Neural progenitor cell (in vitro differentiated cells): ENCODE results near the gene MYO1E. TPM values are rescaled to one million over a fixed set of nuclear protein-coding genes. Genes with fewer than 3 reads are reported as not detected.

Source experiments
- DNase-seq: peaks from one replicate; pipeline ENCODE4 v3.0.0-alpha.2; 2016; ENCODE audit warnings: low spot score
- H2AFZ ChIP-seq: fragments of 200-600 bp; sonication (generic); replicated peaks from 2 replicates; pipeline ENCODE4 v1.6.1; 2016; ENCODE audit warnings: antibody characterized with exemption
- H3F3A ChIP-seq: fragments of 200-600 bp; sonication (generic); 2 replicates; pipeline ENCODE4 v1.6.1; 2016; ENCODE audit warnings: antibody characterized with exemption, low read depth
- H3K27ac ChIP-seq: fragments of 200-600 bp; sonication (generic); 2 replicates; pipeline ENCODE4 v1.5.1; 2016; ENCODE audit warnings: mild to moderate bottlenecking
- H3K27me3 ChIP-seq: fragments of 200-600 bp; sonication (generic); 2 replicates; pipeline ENCODE4 v1.6.1; 2016; ENCODE audit warnings: mild to moderate bottlenecking, moderate library complexity
- H3K36me3 ChIP-seq: fragments of 200-600 bp; sonication (generic); 2 replicates; pipeline ENCODE4 v1.5.1; 2016
- H3K4me1 ChIP-seq: fragments of 200-600 bp; sonication (generic); 2 replicates; pipeline ENCODE4 v1.6.1; 2016; ENCODE audit warnings: mixed run types
- H3K4me2 ChIP-seq: fragments of 200-600 bp; sonication (generic); 2 replicates; pipeline ENCODE4 v1.6.1; 2016
- H3K4me3 ChIP-seq: fragments of 200-600 bp; sonication (generic); 2 replicates; pipeline ENCODE4 v1.5.1; 2016
- H3K79me2 ChIP-seq: fragments of 200-600 bp; sonication (generic); 2 replicates; pipeline ENCODE4 v1.6.1; 2016; ENCODE audit warnings: low read depth
- H3K9ac ChIP-seq: fragments of 200-600 bp; sonication (generic); 2 replicates; pipeline ENCODE4 v1.6.1; 2016
- H3K9me3 ChIP-seq: fragments of 200-600 bp; sonication (generic); 2 replicates; pipeline ENCODE4 v1.5.1; 2016; ENCODE audit warnings: low read depth
- H4K20me1 ChIP-seq: fragments of 200-600 bp; sonication (generic); 2 replicates; pipeline ENCODE4 v1.6.1; 2016; ENCODE audit warnings: low read depth
- H3K27ac Mint-ChIP-seq: 3 replicates; pipeline ENCODE4 v1.8.0; 2021; ENCODE audit warnings: mixed read lengths
- H3K27me3 Mint-ChIP-seq: 2 replicates; pipeline ENCODE4 v1.8.0; 2022; ENCODE audit warnings: low read depth, mild to moderate bottlenecking, inconsistent platforms, moderate library complexity, mixed read lengths; ENCODE audit not compliant: insufficient read depth
- H3K36me3 Mint-ChIP-seq: 3 replicates; pipeline ENCODE4 v1.8.0; 2021; ENCODE audit warnings: mixed read lengths
- H3K4me1 Mint-ChIP-seq: 3 replicates; pipeline ENCODE4 v1.8.0; 2021; ENCODE audit warnings: mixed read lengths
- H3K4me3 Mint-ChIP-seq: 3 replicates; pipeline ENCODE4 v1.8.0; 2021; ENCODE audit warnings: mild to moderate bottlenecking, moderate library complexity, mixed read lengths
- H3K9me3 Mint-ChIP-seq: 3 replicates; pipeline ENCODE4 v1.8.0; 2020; ENCODE audit warnings: mixed read lengths
- CTCF ChIP-seq: fragments of 200-600 bp; sonication (generic); IDR thresholded peaks from 2 replicates; pipeline ENCODE4 v1.5.1; 2017; ENCODE audit warnings: antibody characterized with exemption, mild to moderate bottlenecking
- EZH2 ChIP-seq: fragments of 200-600 bp; sonication (generic); IDR thresholded peaks from 2 replicates; pipeline ENCODE4 v1.6.1; 2017; ENCODE audit warnings: antibody characterized with exemption, mild to moderate bottlenecking, moderate library complexity
- EZH2phosphoT487 ChIP-seq: fragments of 200-600 bp; sonication (generic); IDR thresholded peaks from 2 replicates; pipeline ENCODE4 v1.6.1; 2017; ENCODE audit warnings: antibody characterized with exemption
- total RNA-seq: library from RNA; depleted of rRNA; stranded (reverse); fragments of >200 nt; gene quantifications from 2 replicates; pipeline ENCODE4 v1.2.3, GENCODE V29; 2015; ENCODE audit warnings: low replicate concordance

The MYO1E gene
- total RNA-seq, 1 donor from 2014 or later = 49.7 TPM

- no peak for DNase-seq
- no peak overlapping the region for H3K9ac ChIP-seq
- H3K4me1 Mint-ChIP-seq = peaks cover 11% of the 10 kb centered on the region
- H3K4me1 ChIP-seq = peaks cover 15% of the 10 kb centered on the region
- no peak overlapping the region for H3K27ac Mint-ChIP-seq
- no peak overlapping the region for H2AFZ ChIP-seq
- no peaks in the 10 kb centered on the region for H3K9me3 ChIP-seq
- H3K27ac ChIP-seq = no peak overlapping the region
- H3K36me3 ChIP-seq = no peaks in the 10 kb centered on the region
- H3K36me3 Mint-ChIP-seq = peaks cover 2% of the 10 kb centered on the region
- no peak for TF ChIP-seq CTCF
- TF ChIP-seq EZH2 = no peak
- TF ChIP-seq EZH2phosphoT487 = no peak
- peaks cover 10% of the 10 kb centered on the region for H3F3A ChIP-seq
- H3K79me2 ChIP-seq = no peaks in the 10 kb centered on the region
- H3K9me3 Mint-ChIP-seq = no peaks in the 10 kb centered on the region
- no peak overlapping the region for H3K4me3 ChIP-seq
- no peak overlapping the region for H3K4me2 ChIP-seq
- H3K27me3 Mint-ChIP-seq = no peaks in the 10 kb centered on the region
- H3K4me3 Mint-ChIP-seq = no peak overlapping the region
- H4K20me1 ChIP-seq = no peaks in the 10 kb centered on the region
- no peaks in the 10 kb centered on the region for H3K27me3 ChIP-seq
These were observed 110.4 kb downstream of the MYO1E start for GRCh38 chr15:59262316-59262715.

GRCh38 chr15:59260090-59260489 lies 112.6 kb downstream of the MYO1E start:
- Histone ChIP-seq H4K20me1 (no peaks in the 10 kb centered on the region), H3K4me2 (peak overlapping the region; percentile 43), H3K27me3 (no peaks in the 10 kb centered on the region), H3F3A (peaks cover 10% of the 10 kb centered on the region), H3K4me1 (peaks cover 15% of the 10 kb centered on the region), H3K9me3 (no peaks in the 10 kb centered on the region), H2AFZ (no peak overlapping the region), H3K9ac (no peak overlapping the region), H3K27ac (no peak overlapping the region), H3K36me3 (no peaks in the 10 kb centered on the region), H3K4me3 (no peak overlapping the region), H3K79me2 (no peaks in the 10 kb centered on the region)
- Mint-ChIP-seq H3K4me3 (no peak overlapping the region), H3K27me3 (no peaks in the 10 kb centered on the region), H3K27ac (no peak overlapping the region), H3K36me3 (no peaks in the 10 kb centered on the region), H3K4me1 (peaks cover 11% of the 10 kb centered on the region), H3K9me3 (no peaks in the 10 kb centered on the region)
- DNase-seq = peak; percentile 83
- no peak for TF ChIP-seq CTCF
- no peak for TF ChIP-seq EZH2phosphoT487
- no peak for TF ChIP-seq EZH2

GRCh38 chr15:59259137-59259943 lies 113.3 kb downstream of the MYO1E start:
- no peak for DNase-seq
- no peak overlapping the region for H2AFZ ChIP-seq
- peak overlapping the region; percentile 43 for H3K4me2 ChIP-seq
- H3K36me3 ChIP-seq = no peaks in the 10 kb centered on the region
- Mint-ChIP-seq H3K27me3 (no peaks in the 10 kb centered on the region), H3K9me3 (no peaks in the 10 kb centered on the region), H3K4me3 (no peak overlapping the region), H3K36me3 (no peaks in the 10 kb centered on the region), H3K27ac (no peak overlapping the region), H3K4me1 (peaks cover 11% of the 10 kb centered on the region)
- TF ChIP-seq EZH2 = no peak
- no peak for TF ChIP-seq CTCF
- TF ChIP-seq EZH2phosphoT487 = no peak
- no peak overlapping the region for H3K27ac ChIP-seq
- H3K9ac ChIP-seq = no peak overlapping the region
- H3K9me3 ChIP-seq = no peaks in the 10 kb centered on the region
- no peaks in the 10 kb centered on the region for H3K79me2 ChIP-seq
- H3K4me3 ChIP-seq = no peak overlapping the region
- peaks cover 10% of the 10 kb centered on the region for H3F3A ChIP-seq
- H3K27me3 ChIP-seq = no peaks in the 10 kb centered on the region
- no peaks in the 10 kb centered on the region for H4K20me1 ChIP-seq
- peaks cover 15% of the 10 kb centered on the region for H3K4me1 ChIP-seq
